Measurements from ENCODE around the gene CLCN1.

Gene CLCN1

GRCh38 chr7:143389316-143390103, 73.6 kb downstream of the CLCN1 start:
- H3K4ac ChIP-seq (ENCODE audit: low read depth, low read length) = no peak overlapping the region
- H3K14ac ChIP-seq (ENCODE audit: low read length) = no peak overlapping the region
- H3K79me2 ChIP-seq (ENCODE audit: control insufficient read depth, insufficient read depth, low read length, poor library complexity) = peaks cover 8% of the 10 kb centered on the region
- H3K36me3 ChIP-seq (ENCODE audit: control insufficient read depth in 1 of 2, insufficient read depth in 2 of 2, low read length in 2 of 2) = peaks cover 80 to 86% of the 10 kb centered on the region in 2 experiments
- H3K4me2 ChIP-seq (ENCODE audit: low read length) = no peak overlapping the region
- H2AFZ ChIP-seq (ENCODE audit: insufficient read depth, low read length, poor library complexity) = no peak overlapping the region
- no peak overlapping the region for H2BK120ac ChIP-seq (ENCODE audit: insufficient read depth, low read length, poor library complexity)
- no peak overlapping the region for H4K8ac ChIP-seq (ENCODE audit: low read depth, low read length)
- no CpG with 5 or more reads among the region's 15 CpGs for WGBS (ENCODE audit: extremely low coverage, insufficient coverage, insufficient read length)
- H3K9ac ChIP-seq (ENCODE audit: low read length) = no peak overlapping the region
- H4K91ac ChIP-seq (ENCODE audit: low read depth, low read length) = no peak overlapping the region
- H4K12ac ChIP-seq (ENCODE audit: low read depth, low read length) = no peak overlapping the region
- DNase-seq = no peak
- no peak overlapping the region for H3K18ac ChIP-seq (ENCODE audit: low read length)
- H3K4me3 ChIP-seq (ENCODE audit: low read depth, low read length) = no peak overlapping the region
- no peaks in the 10 kb centered on the region for H3K79me1 ChIP-seq (ENCODE audit: low read length)
- H2AK5ac ChIP-seq (ENCODE audit: low read length) = no peak overlapping the region
- H3K23ac ChIP-seq (ENCODE audit: low read length) = no peak overlapping the region
- peaks cover 7 to 24% of the 10 kb centered on the region in 2 experiments for H3K4me1 ChIP-seq (ENCODE audit: control insufficient read depth in 1 of 2, insufficient read depth in 2 of 2, low read length in 2 of 2)
- H3K27me3 ChIP-seq (ENCODE audit: insufficient read depth, low read length) = no peaks in the 10 kb centered on the region
- no peak overlapping the region for H2BK12ac ChIP-seq (ENCODE audit: low read length)
- no peak overlapping the region for H2BK5ac ChIP-seq (ENCODE audit: low read depth, low read length, poor library complexity)
- peaks cover 3% of the 10 kb centered on the region for H3K9me3 ChIP-seq (ENCODE audit: insufficient read depth, low read depth, low read length)
- H3K27ac ChIP-seq (ENCODE audit: low read depth, low read length) = no peak overlapping the region

- Histone ChIP-seq H2BK120ac (ENCODE audit: insufficient read depth, low read length, poor library complexity) (no peak overlapping the region), H3K36me3 (ENCODE audit: control insufficient read depth in 1 of 2, insufficient read depth in 2 of 2, low read length in 2 of 2) (peaks cover 82 to 87% of the 10 kb centered on the region in 2 experiments), H3K4me3 (ENCODE audit: low read depth, low read length) (no peak overlapping the region), H3K27me3 (ENCODE audit: insufficient read depth, low read length) (no peaks in the 10 kb centered on the region), H3K4me1 (ENCODE audit: control insufficient read depth in 1 of 2, insufficient read depth in 2 of 2, low read length in 2 of 2) (peaks cover 2 to 17% of the 10 kb centered on the region in 2 experiments), H3K18ac (ENCODE audit: low read length) (no peak overlapping the region), H2BK5ac (ENCODE audit: low read depth, low read length, poor library complexity) (no peak overlapping the region), H3K23ac (ENCODE audit: low read length) (no peak overlapping the region), H3K4me2 (ENCODE audit: low read length) (no peak overlapping the region), H3K4ac (ENCODE audit: low read depth, low read length) (no peak overlapping the region), H2AFZ (ENCODE audit: insufficient read depth, low read length, poor library complexity) (no peak overlapping the region), H4K12ac (ENCODE audit: low read depth, low read length) (no peak overlapping the region), H3K14ac (ENCODE audit: low read length) (no peak overlapping the region), H4K8ac (ENCODE audit: low read depth, low read length) (no peak overlapping the region), H3K27ac (ENCODE audit: low read depth, low read length) (no peak overlapping the region), H2BK12ac (ENCODE audit: low read length) (no peak overlapping the region), H3K9ac (ENCODE audit: low read length) (no peak overlapping the region), H3K79me2 (ENCODE audit: control insufficient read depth, insufficient read depth, low read length, poor library complexity) (peaks cover 2% of the 10 kb centered on the region), H2AK5ac (ENCODE audit: low read length) (no peak overlapping the region), H4K91ac (ENCODE audit: low read depth, low read length) (no peak overlapping the region), H3K79me1 (ENCODE audit: low read length) (no peaks in the 10 kb centered on the region), H3K9me3 (ENCODE audit: insufficient read depth, low read depth, low read length) (peaks cover 3% of the 10 kb centered on the region)
- no peak for DNase-seq
- WGBS (ENCODE audit: extremely low coverage, insufficient coverage, insufficient read length) = no CpG with 5 or more reads among the region's 10 CpGs
Observed at GRCh38 chr7:143390104-143390772, 74.3 kb downstream of the CLCN1 start.

GRCh38 chr7:143390773-143391317, 74.9 kb downstream of the CLCN1 start:
- H3K23ac ChIP-seq (ENCODE audit: low read length) = no peak overlapping the region
- no peak overlapping the region for H3K4me3 ChIP-seq (ENCODE audit: low read depth, low read length)
- no peak overlapping the region for H2BK12ac ChIP-seq (ENCODE audit: low read length)
- H3K18ac ChIP-seq (ENCODE audit: low read length) = no peak overlapping the region
- H3K4me1 ChIP-seq (ENCODE audit: control insufficient read depth in 1 of 2, insufficient read depth in 2 of 2, low read length in 2 of 2) = peaks cover 2 to 14% of the 10 kb centered on the region in 2 experiments
- H2BK5ac ChIP-seq (ENCODE audit: low read depth, low read length, poor library complexity) = no peak overlapping the region
- no peak overlapping the region for H3K4ac ChIP-seq (ENCODE audit: low read depth, low read length)
- no peak overlapping the region for H4K12ac ChIP-seq (ENCODE audit: low read depth, low read length)
- no peaks in the 10 kb centered on the region for H3K79me1 ChIP-seq (ENCODE audit: low read length)
- no peak overlapping the region for H3K14ac ChIP-seq (ENCODE audit: low read length)
- no peak overlapping the region for H4K91ac ChIP-seq (ENCODE audit: low read depth, low read length)
- no peak overlapping the region for H2AFZ ChIP-seq (ENCODE audit: insufficient read depth, low read length, poor library complexity)
- WGBS (ENCODE audit: extremely low coverage, insufficient coverage, insufficient read length) = no CpG with 5 or more reads among the region's 9 CpGs
- no peak overlapping the region for H3K27ac ChIP-seq (ENCODE audit: low read depth, low read length)
- H3K79me2 ChIP-seq (ENCODE audit: control insufficient read depth, insufficient read depth, low read length, poor library complexity) = peaks cover 2% of the 10 kb centered on the region
- no peak for DNase-seq
- H2BK120ac ChIP-seq (ENCODE audit: insufficient read depth, low read length, poor library complexity) = no peak overlapping the region
- no peak overlapping the region for H2AK5ac ChIP-seq (ENCODE audit: low read length)
- no peak overlapping the region for H4K8ac ChIP-seq (ENCODE audit: low read depth, low read length)
- H3K27me3 ChIP-seq (ENCODE audit: insufficient read depth, low read length) = no peaks in the 10 kb centered on the region
- H3K9ac ChIP-seq (ENCODE audit: low read length) = no peak overlapping the region
- H3K4me2 ChIP-seq (ENCODE audit: low read length) = no peak overlapping the region
- peaks cover 87 to 89% of the 10 kb centered on the region in 2 experiments for H3K36me3 ChIP-seq (ENCODE audit: control insufficient read depth in 1 of 2, insufficient read depth in 2 of 2, low read length in 2 of 2)
- peaks cover 5% of the 10 kb centered on the region for H3K9me3 ChIP-seq (ENCODE audit: insufficient read depth, low read depth, low read length)

GRCh38 chr7:143391462-143392404, 75.8 kb downstream of the CLCN1 start:
- Histone ChIP-seq H3K4me3 (ENCODE audit: low read depth, low read length) (no peak overlapping the region), H2AK5ac (ENCODE audit: low read length) (no peak overlapping the region), H2AFZ (ENCODE audit: insufficient read depth, low read length, poor library complexity) (no peak overlapping the region), H4K8ac (ENCODE audit: low read depth, low read length) (no peak overlapping the region), H2BK12ac (ENCODE audit: low read length) (no peak overlapping the region), H3K9me3 (ENCODE audit: insufficient read depth, low read depth, low read length) (peaks cover 5% of the 10 kb centered on the region), H3K79me1 (ENCODE audit: low read length) (no peaks in the 10 kb centered on the region), H2BK5ac (ENCODE audit: low read depth, low read length, poor library complexity) (no peak overlapping the region), H3K79me2 (ENCODE audit: control insufficient read depth, insufficient read depth, low read length, poor library complexity) (no peaks in the 10 kb centered on the region), H2BK120ac (ENCODE audit: insufficient read depth, low read length, poor library complexity) (no peak overlapping the region), H3K4me1 (ENCODE audit: control insufficient read depth in 1 of 2, insufficient read depth in 2 of 2, low read length in 2 of 2) (peaks cover 0 to 9% of the 10 kb centered on the region in 2 experiments), H3K27me3 (ENCODE audit: insufficient read depth, low read length) (no peaks in the 10 kb centered on the region), H3K4me2 (ENCODE audit: low read length) (no peak overlapping the region), H4K91ac (ENCODE audit: low read depth, low read length) (no peak overlapping the region), H3K4ac (ENCODE audit: low read depth, low read length) (no peak overlapping the region), H3K27ac (ENCODE audit: low read depth, low read length) (peak overlapping the region; percentile 45), H3K36me3 (ENCODE audit: control insufficient read depth in 1 of 2, insufficient read depth in 2 of 2, low read length in 2 of 2) (peaks cover 87 to 89% of the 10 kb centered on the region in 2 experiments), H3K23ac (ENCODE audit: low read length) (no peak overlapping the region), H3K14ac (ENCODE audit: low read length) (no peak overlapping the region), H4K12ac (ENCODE audit: low read depth, low read length) (no peak overlapping the region), H3K18ac (ENCODE audit: low read length) (no peak overlapping the region), H3K9ac (ENCODE audit: low read length) (no peak overlapping the region)
- WGBS (ENCODE audit: extremely low coverage, insufficient coverage, insufficient read length) = no CpG with 5 or more reads among the region's 24 CpGs
- peak; percentile 30 to 64 for DNase-seq
